ENCODE results near the gene GATA3.

GATA3 gene

GRCh38 chr10:8051109-8051821, 3.2 kb upstream of the GATA3 start:
- no peak for DNase-seq (ENCODE audit: low read depth)

GRCh38 chr10:8051851-8052257, 2.6 kb upstream of the GATA3 start:
- DNase-seq (ENCODE audit: low read depth): no peak

- DNase-seq (ENCODE audit: low read depth): no peak
These were observed 2.0 kb upstream of the GATA3 start for GRCh38 chr10:8052341-8052955.

- DNase-seq (ENCODE audit: low read depth): no peak
These were observed 1.5 kb upstream of the GATA3 start for GRCh38 chr10:8052956-8053445.

GRCh38 chr10:8053446-8054243, 843 bp upstream of the GATA3 start:
- DNase-seq (ENCODE audit: low read depth): peak; percentile 78

GRCh38 chr10:8054244-8054493, 319 bp upstream of the GATA3 start:
- DNase-seq (ENCODE audit: low read depth): no peak

- no peak for DNase-seq (ENCODE audit: low read depth)
These were observed 1.2 kb downstream of the GATA3 start for GRCh38 chr10:8055420-8056349.

GRCh38 chr10:8056378-8056777, 1.9 kb downstream of the GATA3 start:
- no peak for DNase-seq (ENCODE audit: low read depth)

- DNase-seq (ENCODE audit: low read depth): no peak
These were observed 2.4 kb downstream of the GATA3 start for GRCh38 chr10:8056871-8057331.

GRCh38 chr10:8057636-8058273, 3.3 kb downstream of the GATA3 start:
- no peak for DNase-seq (ENCODE audit: low read depth)

- DNase-seq (ENCODE audit: low read depth): no peak
These were observed 4.0 kb downstream of the GATA3 start for GRCh38 chr10:8058274-8059111.

GRCh38 chr10:8059191-8059936, 4.9 kb downstream of the GATA3 start:
- no peak for DNase-seq (ENCODE audit: low read depth)

- peak; percentile 60 for DNase-seq (ENCODE audit: low read depth)
These were observed 5.7 kb downstream of the GATA3 start for GRCh38 chr10:8060010-8060703.

- no peak for DNase-seq (ENCODE audit: low read depth)
These were observed 6.2 kb downstream of the GATA3 start for GRCh38 chr10:8060704-8061121.

- no peak for DNase-seq (ENCODE audit: low read depth)
These were observed 7.1 kb downstream of the GATA3 start for GRCh38 chr10:8061274-8062211.

- DNase-seq (ENCODE audit: low read depth): no peak
These were observed 8.8 kb downstream of the GATA3 start for GRCh38 chr10:8063128-8063908.

GRCh38 chr10:8063935-8064334, 9.4 kb downstream of the GATA3 start:
- DNase-seq (ENCODE audit: low read depth): no peak

Measured in T-helper 22 cell (primary cell).